Thyroid gland (tissue), 4 donors: ENCODE results near the gene LPP. TPM values are rescaled to one million over a fixed set of nuclear protein-coding genes. Genes with fewer than 3 reads are reported as not detected.

Experiments used
- DNase-seq, 2 donors: peaks; one replicate each; pipeline ENCODE4 v3.0.0-alpha.2; 2019
- H3K27ac ChIP-seq, 3 donors: fragments of 200-600 bp; sonication (generic); 1 replicate in 2 of 3; 2 replicates in 1 of 3; pipeline ENCODE4 v1.5.1; 2016 to 2019; ENCODE audit warnings: mild to moderate bottlenecking in 1 of 3, moderate library complexity in 1 of 3
- H3K27me3 ChIP-seq: fragments of 200-600 bp; sonication (generic); one replicate; pipeline ENCODE4 v1.5.1; 2019
- H3K36me3 ChIP-seq, 2 donors: fragments of 200-600 bp; sonication (generic); one replicate each; pipeline ENCODE4 v1.5.1; 2016 to 2019
- H3K4me1 ChIP-seq, 2 donors: fragments of 200-600 bp; sonication (generic); one replicate each; pipeline ENCODE4 v1.5.1; 2017 to 2019
- H3K4me3 ChIP-seq, 3 donors: fragments of 200-600 bp; sonication (generic); replicated peaks in 1 of 3; 1 replicate in 2 of 3; 2 replicates in 1 of 3; pipeline ENCODE4 v1.5.1; 2016; ENCODE audit warnings: mild to moderate bottlenecking in 1 of 3
- H3K9me3 ChIP-seq: fragments of 200-600 bp; sonication (generic); one replicate; pipeline ENCODE4 v1.5.1; 2017
- CTCF ChIP-seq, 6 experiments: fragments of 200-600 bp in 3 of 6; fragments of 450-650 bp in 3 of 6; sonication (generic) in 3 of 6; IDR thresholded peaks; one replicate each; pipeline ENCODE4 v1.5.1; 2016 to 2019; ENCODE audit warnings: antibody characterized with exemption in 6 of 6, mild to moderate bottlenecking in 2 of 6, inconsistent platforms in 1 of 6, moderate library complexity in 1 of 6
- POLR2A ChIP-seq, 2 donors: fragments of 450-650 bp; IDR thresholded peaks; one replicate each; pipeline ENCODE4 v1.6.1; 2017; ENCODE audit warnings: antibody characterized with exemption in 2 of 2, mild to moderate bottlenecking in 2 of 2, moderate library complexity in 1 of 2
- WGBS, 2 donors: methylation state at CpG; one replicate each; pipeline ENCODE4 v1.1.5; 2017; 5-methylcytosine and 5-hydroxymethylcytosine counted together
- intact Hi-C: fragments of 100-400 bp; cut with DNase I; formaldehyde crosslinking; loops from one replicate; pipeline ENCODE4 v1.15.1; 2023
- total RNA-seq, 4 donors: library from RNA; depleted of rRNA; stranded (reverse); fragments of >200 nt; gene quantifications; one replicate each; pipeline ENCODE4 v1.2.3, GENCODE V29; 2016

The LPP gene
- total RNA-seq, 4 donors from 2014 or later = 79.0 to 141 (median 82.8) TPM

GRCh38 chr3:188509316-188509715 lies 355.4 kb downstream of the LPP start:
- Histone ChIP-seq H3K9me3 (no peaks in the 10 kb centered on the region), H3K27me3 (no peaks in the 10 kb centered on the region), H3K4me1 (no peaks in the 10 kb centered on the region), H3K4me3 (no peak overlapping the region), H3K36me3 (no peaks in the 10 kb centered on the region), H3K27ac (no peak overlapping the region)
- no peak for TF ChIP-seq CTCF (IDR thresholded peaks at IDR 0.05)
- TF ChIP-seq POLR2A (IDR thresholded peaks at IDR 0.05) = no peak
- intact Hi-C loops = no loop called here
- WGBS, 2 donors = 93 to 95% methylated on average over 3 of the region's 3 CpGs
- no peak for DNase-seq

- Histone ChIP-seq H3K36me3 (no peaks in the 10 kb centered on the region), H3K4me3 (no peak overlapping the region), H3K27ac (no peak overlapping the region), H3K9me3 (no peaks in the 10 kb centered on the region), H3K4me1 (no peaks in the 10 kb centered on the region), H3K27me3 (no peaks in the 10 kb centered on the region)
- DNase-seq = no peak
- intact Hi-C loops = no loop called here
- 77 to 83% methylated on average over 3 of the region's 3 CpGs for WGBS, 2 donors
- no peak for TF ChIP-seq CTCF (IDR thresholded peaks at IDR 0.05)
- no peak for TF ChIP-seq POLR2A (IDR thresholded peaks at IDR 0.05)
Observed at GRCh38 chr3:188510366-188510765, 356.4 kb downstream of the LPP start.

- TF ChIP-seq POLR2A (IDR thresholded peaks at IDR 0.05) (no peak), CTCF (IDR thresholded peaks at IDR 0.05) (no peak)
- H3K27ac ChIP-seq = no peak overlapping the region
- no peaks in the 10 kb centered on the region for H3K4me1 ChIP-seq
- WGBS, 2 donors = 75 to 86% methylated on average over 7 of the region's 7 CpGs
- no peaks in the 10 kb centered on the region for H3K27me3 ChIP-seq
- H3K36me3 ChIP-seq = no peaks in the 10 kb centered on the region
- H3K4me3 ChIP-seq = no peak overlapping the region
- DNase-seq = no peak
- no peaks in the 10 kb centered on the region for H3K9me3 ChIP-seq
- intact Hi-C loops = no loop called here
Observed at GRCh38 chr3:188513662-188514328, 359.8 kb downstream of the LPP start.

GRCh38 chr3:188516515-188516914 lies 362.6 kb downstream of the LPP start:
- no peak overlapping the region for H3K27ac ChIP-seq
- no peaks in the 10 kb centered on the region for H3K9me3 ChIP-seq
- no peaks in the 10 kb centered on the region for H3K27me3 ChIP-seq
- WGBS, 2 donors = 97 to 98% methylated on average over 2 of the region's 2 CpGs
- TF ChIP-seq POLR2A (IDR thresholded peaks at IDR 0.05) = no peak
- TF ChIP-seq CTCF (IDR thresholded peaks at IDR 0.05) = no peak
- H3K4me3 ChIP-seq = no peak overlapping the region
- no peak for DNase-seq
- no peaks in the 10 kb centered on the region for H3K36me3 ChIP-seq
- H3K4me1 ChIP-seq = no peaks in the 10 kb centered on the region
- intact Hi-C loops = no loop called here

- no peaks in the 10 kb centered on the region for H3K4me1 ChIP-seq
- TF ChIP-seq CTCF (IDR thresholded peaks at IDR 0.05) (no peak), POLR2A (IDR thresholded peaks at IDR 0.05) (no peak)
- no peak overlapping the region for H3K4me3 ChIP-seq
- 93 to 97% methylated on average over 2 of the region's 2 CpGs for WGBS, 2 donors
- DNase-seq = no peak
- no peaks in the 10 kb centered on the region for H3K36me3 ChIP-seq
- intact Hi-C loops = no loop called here
- H3K27ac ChIP-seq = no peak overlapping the region
- H3K27me3 ChIP-seq = no peaks in the 10 kb centered on the region
- no peaks in the 10 kb centered on the region for H3K9me3 ChIP-seq
Observed at GRCh38 chr3:188518416-188518815, 364.5 kb downstream of the LPP start.
